Cortex of kidney (tissue), 1 donor: ENCODE results near the gene SPACA7.

Experiments used
- DNase-seq: peaks from one replicate; lab custom pipeline; 2025; lab: John Stamatoyannopoulos, UW

Gene SPACA7

GRCh38 chr13:112376050-112376681 lies at the start of gene SPACA7:
Gene SPACA7 (plus strand): TSS chr13:112376355. CDS start chr13:112376386, 31 bp downstream.
- no peak for DNase-seq

DNA sequence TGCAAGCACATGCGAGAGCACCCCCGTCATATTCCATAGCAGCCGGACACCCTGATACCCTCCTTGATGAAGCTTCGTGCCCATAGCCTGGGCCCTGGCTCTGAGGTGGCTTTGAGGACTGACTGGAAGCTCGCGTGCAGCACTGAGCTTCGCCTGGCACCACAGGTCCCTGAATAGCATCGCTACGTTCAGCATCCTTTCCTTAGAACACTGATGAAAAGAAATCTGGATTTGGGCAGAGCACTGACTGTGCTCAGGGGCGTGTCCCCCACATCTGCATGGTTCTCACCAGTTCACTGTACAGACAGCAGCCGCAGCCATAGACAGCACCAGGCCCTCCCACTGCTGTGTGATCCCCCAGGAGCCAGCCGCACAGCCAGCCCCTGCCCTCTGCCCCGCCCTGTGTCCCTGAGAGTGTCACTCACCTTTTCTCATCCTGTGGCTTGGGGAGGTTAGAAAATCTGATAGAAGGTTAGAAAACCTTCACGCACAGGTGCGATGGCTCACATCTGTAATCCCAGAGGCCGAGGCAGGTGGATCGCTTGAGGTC lies 49.3 kb upstream of the SPACA7 start:
- no peak for DNase-seq

- DNase-seq: no peak
Measured at GRCh38 chr13:112328936-112329335, 47.2 kb upstream of the SPACA7 start.

- DNase-seq: no peak
Measured at GRCh38 chr13:112329376-112329775, 46.8 kb upstream of the SPACA7 start.

- DNase-seq: no peak
Measured at GRCh38 chr13:112330066-112330465, 46.1 kb upstream of the SPACA7 start.

DNA sequence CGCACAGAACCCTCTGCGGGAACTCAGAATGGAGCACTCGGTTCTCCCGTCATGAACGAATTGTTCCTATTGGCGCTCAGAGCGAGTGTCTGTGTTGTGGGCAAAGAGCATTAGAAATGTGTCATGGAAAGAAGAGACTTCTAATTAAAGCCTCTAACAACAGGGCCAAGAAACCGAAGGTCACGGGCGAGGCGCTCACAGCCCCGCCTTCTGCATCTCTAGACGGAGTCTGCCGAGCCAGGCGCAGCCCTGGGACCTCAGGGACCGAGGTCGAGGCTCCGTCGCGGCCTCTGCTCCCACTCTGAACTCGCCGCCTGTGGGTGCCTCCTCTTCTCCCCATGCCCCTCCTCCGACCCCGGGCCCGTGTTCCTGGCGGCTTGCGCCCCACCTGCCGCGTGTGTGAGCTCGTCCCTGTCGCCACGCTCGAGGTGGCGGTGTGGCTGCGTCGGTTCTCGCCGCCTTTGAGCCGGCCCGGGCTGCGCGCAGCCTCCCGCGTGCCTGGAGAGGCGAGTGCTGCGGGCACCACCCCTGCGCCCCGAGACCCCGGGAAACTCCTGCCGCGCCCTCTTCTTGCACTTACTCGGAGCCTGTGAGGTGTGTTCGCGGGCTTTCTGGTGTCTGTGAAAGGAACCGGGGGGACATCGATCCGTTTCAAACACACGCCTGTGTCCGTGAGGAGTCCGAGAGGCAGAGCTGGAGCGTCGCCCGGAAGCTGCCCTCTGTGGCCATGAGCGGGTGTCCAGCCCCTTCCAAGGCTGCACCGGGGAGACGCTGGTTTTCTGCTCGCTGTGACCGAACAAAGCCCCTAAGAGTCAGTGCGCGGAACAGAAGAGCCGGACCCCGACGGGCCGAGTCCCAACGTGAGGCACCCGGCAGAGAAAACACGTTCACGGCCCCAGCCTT lies 45.4 kb upstream of the SPACA7 start:
- DNase-seq: no peak

GRCh38 chr13:112331675-112332074 lies 44.5 kb upstream of the SPACA7 start:
- DNase-seq: no peak

DNA sequence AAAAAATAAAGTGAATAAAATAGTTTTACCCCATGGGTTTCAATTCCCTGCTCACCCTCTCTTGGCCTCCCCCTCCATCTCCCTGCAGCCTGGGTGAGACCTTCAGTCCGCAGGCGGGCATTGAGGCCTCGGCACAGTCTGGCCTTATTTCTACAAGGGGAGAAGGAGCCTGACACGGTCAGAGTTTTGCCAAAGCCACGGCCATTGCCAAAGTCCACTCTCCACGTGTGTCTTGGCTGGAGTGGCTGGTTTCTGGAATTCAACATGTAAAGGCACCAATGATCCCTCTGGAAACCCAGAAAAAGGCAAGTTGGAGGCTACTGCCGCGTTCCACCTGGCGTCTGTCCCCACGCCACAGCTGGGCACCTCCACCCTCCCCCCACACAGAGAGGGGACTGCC lies 43.4 kb upstream of the SPACA7 start:
- DNase-seq: no peak

DNA sequence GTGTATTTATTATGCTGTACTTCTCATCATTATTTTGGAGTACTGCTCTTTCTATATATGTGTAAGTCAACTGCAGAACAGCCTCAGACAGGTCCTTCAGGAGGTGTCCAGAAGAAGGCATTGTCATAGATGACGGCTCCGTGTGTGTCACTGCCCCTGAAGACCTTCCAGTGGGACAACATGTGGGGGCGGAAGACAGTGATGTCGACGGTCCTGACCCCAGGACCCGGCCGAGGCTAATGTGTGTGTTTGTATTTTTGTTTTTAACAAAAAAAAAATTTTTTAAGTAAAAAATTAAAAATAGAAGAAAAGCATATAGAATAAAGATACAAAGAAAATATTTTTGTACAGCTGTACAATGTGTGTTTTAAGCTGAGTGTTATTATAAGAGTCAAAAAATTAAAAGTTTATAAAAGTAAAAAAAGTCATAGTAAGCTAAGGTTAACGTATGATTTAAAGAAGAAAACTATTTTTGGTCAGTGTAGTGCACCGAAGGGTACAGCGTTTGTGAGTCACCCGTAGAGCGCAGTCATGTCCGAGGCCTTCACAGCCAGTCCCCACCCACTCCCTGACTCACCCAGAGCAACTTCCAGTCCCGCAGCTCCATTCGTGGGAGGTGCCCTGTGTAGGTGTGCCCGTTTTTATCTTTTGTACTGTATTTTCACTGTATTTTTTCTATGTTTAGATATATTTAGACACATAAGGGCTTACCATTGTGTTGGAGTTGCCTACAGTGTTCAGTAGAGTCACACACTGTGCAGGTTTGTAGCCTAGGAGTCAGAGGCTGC lies 42.2 kb upstream of the SPACA7 start:
- DNase-seq: no peak

DNA sequence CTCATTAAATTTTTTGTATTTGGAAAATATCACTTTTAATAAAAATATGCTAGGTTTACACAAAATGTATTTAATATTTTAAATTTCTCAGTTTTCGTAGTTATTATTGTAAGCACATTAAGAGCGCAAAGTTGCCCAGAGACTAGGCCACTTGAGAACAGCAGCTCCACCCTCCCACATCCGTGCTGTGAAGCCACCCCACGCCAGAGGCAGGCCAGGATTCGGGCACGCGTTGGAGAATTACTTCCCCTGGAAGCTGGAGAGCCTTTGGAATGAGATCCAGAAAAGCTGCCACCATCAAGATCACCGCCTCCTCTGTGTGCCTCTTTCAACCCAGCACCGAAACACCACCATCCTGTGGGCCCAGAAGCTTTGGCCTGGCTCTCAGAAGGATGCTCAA lies 41.0 kb upstream of the SPACA7 start:
- DNase-seq: no peak

DNA sequence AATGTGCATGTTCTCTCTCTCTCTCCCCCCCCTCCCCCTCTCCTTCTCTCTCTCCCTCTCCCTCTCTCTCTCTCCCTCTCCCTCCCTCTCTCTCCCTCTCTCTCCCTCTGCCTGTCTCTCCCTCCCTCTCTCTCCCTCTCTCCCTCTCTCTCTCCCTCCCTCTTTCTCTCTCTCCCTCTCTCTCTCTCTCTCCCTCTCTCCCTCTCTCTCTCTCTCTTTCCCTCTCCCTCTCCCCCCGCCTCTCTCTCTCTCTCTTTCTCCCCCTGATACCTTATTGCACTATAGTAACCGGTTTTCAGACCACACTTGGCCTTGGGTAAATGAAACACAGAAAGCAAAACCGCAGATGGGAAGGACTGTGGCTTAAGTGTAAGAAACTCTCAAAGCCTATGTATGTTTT lies 34.7 kb upstream of the SPACA7 start:
- DNase-seq: no peak

DNA sequence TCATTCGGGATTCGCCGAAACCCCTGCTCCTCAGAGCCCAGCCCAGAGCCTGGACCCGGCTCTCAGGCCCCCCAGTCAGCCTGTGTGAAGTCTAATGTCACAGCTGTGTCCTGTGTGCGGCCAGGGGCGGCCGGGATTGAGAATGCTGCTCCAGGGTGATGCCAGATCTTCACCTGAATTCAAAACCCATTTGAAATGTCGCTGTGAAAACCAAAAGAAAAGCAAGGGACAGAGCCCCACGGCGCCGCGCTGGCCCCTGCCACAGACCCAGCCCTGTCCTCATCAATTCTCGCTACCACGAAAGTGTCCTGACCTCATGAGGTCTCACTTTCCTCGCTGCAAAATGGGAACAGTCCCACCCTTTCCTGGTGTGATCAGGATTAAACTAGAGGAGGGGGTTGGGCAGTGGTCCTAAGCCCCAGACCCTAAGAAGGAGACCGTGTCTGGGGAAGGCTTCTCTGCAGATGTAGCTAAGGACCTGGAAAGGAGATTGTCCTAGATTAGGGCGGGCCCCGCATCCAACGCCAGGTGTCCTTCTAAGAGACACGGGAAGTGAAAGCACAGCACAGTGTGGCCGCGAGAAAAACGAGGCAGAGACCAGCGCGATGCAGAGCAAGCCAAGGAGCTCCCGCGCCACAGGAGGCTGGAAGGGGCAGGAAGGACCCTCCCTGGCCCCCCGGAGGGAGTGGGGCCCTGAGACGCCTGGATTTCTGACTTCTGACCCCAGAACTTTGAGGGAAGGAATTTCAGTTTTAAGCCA lies 34.0 kb upstream of the SPACA7 start:
- DNase-seq: no peak

DNA sequence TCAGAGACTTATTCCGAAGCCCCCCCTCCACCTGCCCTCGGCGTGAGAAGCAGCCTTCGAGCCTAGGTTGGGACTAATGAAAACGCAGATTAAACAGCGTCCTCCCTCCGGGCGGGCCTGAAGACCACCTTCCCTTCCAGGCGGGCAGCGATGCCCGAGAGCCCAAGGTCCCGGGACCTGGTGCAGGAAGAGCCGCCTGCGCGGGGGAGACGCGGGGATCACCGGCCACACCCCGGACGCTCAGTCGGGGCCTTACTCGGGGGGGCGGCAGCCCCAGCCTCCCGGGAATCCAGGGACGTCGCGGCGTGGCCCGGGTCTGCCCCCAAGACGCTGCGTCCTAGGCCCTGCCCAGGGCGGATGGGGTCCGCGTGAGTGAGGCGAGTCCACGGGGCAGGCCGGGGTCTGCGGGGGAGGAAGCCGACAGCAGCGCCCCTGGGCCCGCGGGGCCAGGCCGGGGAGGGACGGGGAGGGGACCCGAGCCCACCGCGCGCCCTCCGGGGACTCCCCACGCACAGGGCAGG lies 33.3 kb upstream of the SPACA7 start:
- DNase-seq: no peak

DNA sequence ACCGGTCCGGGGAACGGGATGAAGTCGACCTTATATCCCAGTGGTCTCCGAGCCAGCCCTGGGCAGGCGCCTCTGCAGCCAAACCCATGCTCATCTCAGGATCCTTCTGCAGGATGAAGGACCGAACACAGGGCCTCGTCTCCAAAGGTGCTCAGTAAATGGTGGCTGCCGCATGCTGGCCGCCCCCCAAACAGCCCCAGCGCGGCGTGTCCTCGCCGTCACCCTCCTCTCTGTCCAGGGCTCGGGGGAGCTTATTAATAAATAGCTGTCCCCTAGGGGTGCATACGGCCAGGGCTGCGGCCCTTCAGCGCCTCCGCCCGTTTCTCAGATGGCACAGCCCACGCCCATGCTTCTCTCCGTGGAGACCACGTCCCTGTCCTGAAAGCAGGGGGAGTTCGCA lies 32.6 kb upstream of the SPACA7 start:
- DNase-seq: no peak

- DNase-seq: no peak
Measured at GRCh38 chr13:112345826-112346172, 30.4 kb upstream of the SPACA7 start.

DNA sequence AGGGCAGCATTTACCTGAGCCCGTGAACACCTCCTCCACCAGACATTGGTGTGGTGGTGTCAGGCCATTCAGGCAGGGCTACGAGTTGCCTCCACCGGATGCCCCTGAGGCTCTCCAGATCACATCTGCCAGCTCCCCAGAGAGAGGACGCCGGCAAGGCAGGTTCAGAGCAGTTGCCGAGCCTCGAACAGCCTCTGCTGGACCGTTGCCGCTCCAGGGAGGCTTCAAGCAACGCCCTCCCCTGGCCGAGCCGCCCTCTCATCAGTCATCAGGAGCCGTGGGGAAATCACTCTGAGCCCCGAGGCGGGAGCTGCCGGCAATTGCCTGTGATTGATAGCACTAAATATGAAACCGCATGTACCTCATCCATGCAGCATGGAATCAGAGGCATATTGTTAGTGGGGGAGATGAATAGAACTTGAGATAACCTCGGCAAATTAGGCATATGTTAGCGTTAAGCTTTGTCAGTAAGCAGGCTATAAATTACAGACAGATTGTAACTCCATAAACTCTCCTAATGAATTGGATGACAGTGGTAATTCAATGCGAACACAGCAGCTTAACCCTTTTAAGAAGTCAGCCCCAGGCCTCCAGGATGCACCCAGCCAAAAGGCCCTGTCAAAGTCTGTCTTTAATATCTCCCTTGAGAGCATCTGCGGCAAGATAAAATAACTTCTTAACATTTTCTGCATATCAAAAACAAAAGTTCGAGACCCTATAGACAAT lies 29.8 kb upstream of the SPACA7 start:
- DNase-seq: no peak

DNA sequence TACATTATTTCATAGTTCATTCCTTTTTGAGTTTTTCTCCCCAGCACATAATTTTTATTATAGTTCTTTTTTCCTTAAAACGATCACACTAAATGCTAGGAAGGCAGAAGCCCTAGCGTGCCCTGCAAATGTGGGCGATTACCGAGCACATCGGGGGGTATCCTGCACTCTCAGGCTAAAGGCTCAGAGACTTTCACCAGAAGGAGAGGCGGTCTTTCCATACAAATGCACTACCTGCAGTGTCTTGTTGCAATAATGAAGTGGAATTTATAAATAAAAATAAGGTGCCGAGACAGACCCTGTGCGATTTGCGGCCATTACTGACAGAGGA lies 29.3 kb upstream of the SPACA7 start:
- no peak for DNase-seq

- no peak for DNase-seq
Measured at GRCh38 chr13:112347986-112348385, 28.2 kb upstream of the SPACA7 start.

DNA sequence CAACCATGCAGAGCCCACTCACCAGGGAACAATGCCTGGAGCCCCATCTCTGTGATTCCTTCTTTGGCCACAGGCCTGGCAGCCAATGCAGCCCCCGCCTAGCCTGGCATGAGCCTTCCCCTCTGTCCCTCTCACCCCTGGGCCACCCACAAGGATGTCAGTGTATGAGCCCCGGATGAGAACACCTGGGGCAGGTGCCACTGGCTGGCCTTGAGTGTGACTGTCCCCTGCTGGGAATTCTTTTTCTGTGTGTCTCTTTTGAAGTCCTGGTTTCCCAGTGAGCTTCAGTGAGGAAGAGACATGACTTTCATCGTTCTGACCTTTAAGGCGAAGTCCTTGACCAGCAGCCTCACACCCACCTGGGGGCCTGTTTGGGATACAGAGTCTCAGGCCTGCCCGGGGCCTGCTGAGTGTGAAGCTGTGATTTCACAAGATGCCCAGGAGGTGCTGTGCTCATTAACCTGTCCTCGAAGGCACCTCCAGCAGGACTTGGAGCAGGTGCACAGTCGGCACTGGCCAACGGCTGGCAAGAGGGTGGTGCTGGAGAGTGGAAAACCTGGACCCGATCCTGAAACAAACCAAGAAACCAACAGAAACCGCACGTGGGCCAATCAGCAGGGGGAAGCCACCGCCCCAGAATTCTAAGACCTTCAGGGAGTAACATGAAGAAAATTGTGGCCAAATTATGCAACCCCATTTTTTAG lies 27.4 kb upstream of the SPACA7 start:
- no peak for DNase-seq

DNA sequence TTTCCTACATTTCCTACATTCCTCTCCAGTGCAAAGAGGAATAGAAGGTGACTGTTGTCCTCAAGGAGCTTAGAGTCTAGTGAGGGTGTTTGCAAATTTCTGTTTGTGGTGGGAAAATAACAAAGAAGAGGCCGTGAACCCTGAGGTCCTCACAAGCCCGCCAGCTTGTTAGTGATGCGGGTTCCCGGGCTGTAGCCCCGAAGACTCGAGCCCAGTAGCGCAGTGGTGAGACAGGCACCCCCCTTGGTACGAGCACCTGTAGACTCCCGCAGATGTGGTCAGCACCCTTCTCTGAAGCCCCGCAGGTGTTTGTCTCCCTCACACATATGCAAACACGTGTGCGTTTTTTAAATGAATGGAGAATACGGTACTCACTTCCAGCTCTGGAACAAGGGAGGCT lies 26.5 kb upstream of the SPACA7 start:
- no peak for DNase-seq
